Head of caudate nucleus (tissue), 42 donors: ENCODE results near the gene CCDC9.

ENCODE experiments used
- DNase-seq, 42 donors: peaks; one replicate each; pipeline versions ENCODE4 v3.0.0 to v3.0.0-alpha.2; 2020 to 2021; ENCODE audit warnings: mixed read lengths in 7 of 42
- intact Hi-C: fragments of 100-400 bp; cut with DNase I; formaldehyde crosslinking; loops from one replicate; pipeline ENCODE4 v1.15.0; 2022

The CCDC9 gene

GRCh38 chr19:47255879-47256692 lies at the start of gene CCDC9:
Gene CCDC9 (plus strand): TSS chr19:47256525. CDS start chr19:47258401, 1,876 bp downstream.
- DNase-seq, result peak; percentile 91 to 98 (median 96)
- intact Hi-C loops, result no loop called here

GRCh38 chr19:47209319-47210179 lies 46.8 kb upstream of the CCDC9 start:
- intact Hi-C loops, result loop anchor here (5.0 kb wide), 1 partner anchor 38 kb away; no protein-coding TSS in a partner anchor
- no peak for DNase-seq

- intact Hi-C loops, result no loop called here
- DNase-seq, result no peak
Observed at GRCh38 chr19:47210180-47210490, 46.2 kb upstream of the CCDC9 start.

- intact Hi-C loops, result no loop called here
- DNase-seq, result peak in 39 of 42 donors; percentile 46 to 92 (median 75)
Observed at GRCh38 chr19:47210689-47211316, 45.5 kb upstream of the CCDC9 start.

- intact Hi-C loops, result no loop called here
- no peak for DNase-seq
Observed at GRCh38 chr19:47215581-47215980, 40.7 kb upstream of the CCDC9 start.

- no peak for DNase-seq
- intact Hi-C loops, result no loop called here
Observed at GRCh38 chr19:47221080-47221841, 35.1 kb upstream of the CCDC9 start.

- intact Hi-C loops, result no loop called here
- no peak for DNase-seq
Observed at GRCh38 chr19:47221890-47222289, 34.4 kb upstream of the CCDC9 start.

GRCh38 chr19:47225746-47226425 lies 30.4 kb upstream of the CCDC9 start:
- DNase-seq, result peak; percentile 70 to 96 (median 91)
- intact Hi-C loops, result no loop called here

GRCh38 chr19:47226426-47227351 lies 29.6 kb upstream of the CCDC9 start:
- peak in 37 of 42 donors; percentile 29 to 80 (median 56) for DNase-seq
- intact Hi-C loops, result no loop called here

- intact Hi-C loops, result no loop called here
- DNase-seq, result peak in 37 of 42 donors; percentile 29 to 80 (median 54)
Observed at GRCh38 chr19:47227352-47228167, 28.8 kb upstream of the CCDC9 start.

GRCh38 chr19:47228168-47228936 lies 28.0 kb upstream of the CCDC9 start:
- peak in 5 of 42 donors; percentile 12 to 50 (median 32) for DNase-seq
- intact Hi-C loops, result no loop called here

- DNase-seq, result peak in 8 of 42 donors; percentile 7 to 38 (median 22)
- intact Hi-C loops, result no loop called here
Observed at GRCh38 chr19:47228937-47229675, 27.2 kb upstream of the CCDC9 start.

GRCh38 chr19:47229676-47230053 lies 26.7 kb upstream of the CCDC9 start:
- intact Hi-C loops, result no loop called here
- peak in 4 of 42 donors; percentile 20 to 36 (median 24) for DNase-seq

- intact Hi-C loops, result no loop called here
- peak in 36 of 42 donors; percentile 28 to 79 (median 59) for DNase-seq
Observed at GRCh38 chr19:47230054-47230920, 26.0 kb upstream of the CCDC9 start.
